Activated T-helper 9 cell treated with anti-CD3 and anti-CD28 coated beads, Interleukin-2, amount 50 U/mL, for 16 hours (primary cell): ENCODE results near the gene TP53TG3D.
"Not testable (repeated sequence)": the region's sequence is repeated elsewhere in the genome, so short reads cannot be mapped to it uniquely, and the experiment has no call there.

ENCODE experiments used
- DNase-seq: peaks from one replicate; pipeline ENCODE4 v3.0.0-alpha.2; 2020; ENCODE audit warnings: low read depth

TP53TG3D gene

GRCh38 chr16:32252986-32253385, at the start of gene TP53TG3D:
Gene TP53TG3D, plus strand, starts transcription at chr16:32253286. Its CDS starts 68 bp downstream, at chr16:32253354.
- DNase-seq, result not testable (repeated sequence)

GRCh38 chr16:32253507-32253906, 421 bp downstream of the TP53TG3D start:
- not testable (repeated sequence) for DNase-seq

- not testable (repeated sequence) for DNase-seq
Observed at GRCh38 chr16:32261526-32261925, 8.4 kb downstream of the TP53TG3D start.

GRCh38 chr16:32263552-32263951, 10.5 kb downstream of the TP53TG3D start:
- DNase-seq, result not testable (repeated sequence)

- DNase-seq, result not testable (repeated sequence)
Observed at GRCh38 chr16:32281910-32282309, 28.8 kb downstream of the TP53TG3D start.

- DNase-seq, result not testable (repeated sequence)
Observed at GRCh38 chr16:32283024-32283423, 29.9 kb downstream of the TP53TG3D start.

GRCh38 chr16:32283917-32284495, 30.9 kb downstream of the TP53TG3D start:
- not testable (repeated sequence) for DNase-seq

- DNase-seq, result not testable (repeated sequence)
Observed at GRCh38 chr16:32284800-32285796, 32.0 kb downstream of the TP53TG3D start.

GRCh38 chr16:32286193-32286592, 33.1 kb downstream of the TP53TG3D start:
- DNase-seq, result not testable (repeated sequence)

- not testable (repeated sequence) for DNase-seq
Observed at GRCh38 chr16:32287743-32288142, 34.7 kb downstream of the TP53TG3D start.

GRCh38 chr16:32289197-32289596, 36.1 kb downstream of the TP53TG3D start:
- not testable (repeated sequence) for DNase-seq

- not testable (repeated sequence) for DNase-seq
Observed at GRCh38 chr16:32302776-32303175, 49.7 kb downstream of the TP53TG3D start.
